ENCODE measurements around the gene COG3. TPM values are rescaled to one million over a fixed set of nuclear protein-coding genes. Genes with fewer than 3 reads are reported as not detected.
"Not testable (repeated sequence)": the region's sequence is repeated elsewhere in the genome, so short reads cannot be mapped to it uniquely, and the experiment has no call there.

The COG3 gene
- 37.8 and 39.2 TPM in 2 replicates for total RNA-seq (2014; rRNA removed; shearing (Covaris generic))
- polyA plus RNA-seq (2015; cell fraction: cytosol; rRNA removed) = 21.9 and 30.3 TPM in 2 replicates
- 72.8 and 93.5 TPM in 2 replicates for polyA plus RNA-seq (2015; cell fraction: nucleus; rRNA removed)

GRCh38 chr13:45464687-45465453, at the start of gene COG3:
COG3 (plus strand) TSS chr13:45464939; CDS start chr13:45465037, 98 bp downstream.
- in situ Hi-C loops (cut with HindIII; ENCODE audit: low pct_unique_long_range_greater_than_20kb, low sequenced_read_pairs) = no loop called here
- peak; percentile 98 for DNase-seq (ENCODE audit: low read depth, low spot score)

- in situ Hi-C loops (cut with HindIII; ENCODE audit: low pct_unique_long_range_greater_than_20kb, low sequenced_read_pairs) = no loop called here
- DNase-seq (ENCODE audit: low read depth, low spot score) = no peak
Observed at GRCh38 chr13:45415112-45415511, 49.6 kb upstream of the COG3 start.

GRCh38 chr13:45416516-45417128, 48.1 kb upstream of the COG3 start:
- in situ Hi-C loops (cut with HindIII; ENCODE audit: low pct_unique_long_range_greater_than_20kb, low sequenced_read_pairs) = no loop called here
- no peak for DNase-seq (ENCODE audit: low read depth, low spot score)

GRCh38 chr13:45417790-45418534, 46.8 kb upstream of the COG3 start, which contains the start of gene SLC25A30:
SLC25A30 (minus strand) TSS chr13:45418373; CDS start chr13:45411425, 6,948 bp downstream.
- in situ Hi-C loops (cut with HindIII; ENCODE audit: low pct_unique_long_range_greater_than_20kb, low sequenced_read_pairs) = no loop called here
- DNase-seq (ENCODE audit: low read depth, low spot score) = peak; percentile 93

GRCh38 chr13:45419389-45419788, 45.4 kb upstream of the COG3 start:
- DNase-seq (ENCODE audit: low read depth, low spot score); in situ Hi-C loops (cut with HindIII; ENCODE audit: low pct_unique_long_range_greater_than_20kb, low sequenced_read_pairs): not testable (repeated sequence)

GRCh38 chr13:45419945-45420344, 44.8 kb upstream of the COG3 start:
- no peak for DNase-seq (ENCODE audit: low read depth, low spot score)
- in situ Hi-C loops (cut with HindIII; ENCODE audit: low pct_unique_long_range_greater_than_20kb, low sequenced_read_pairs) = no loop called here

GRCh38 chr13:45422731-45423292, 41.9 kb upstream of the COG3 start:
- DNase-seq (ENCODE audit: low read depth, low spot score) = no peak
- in situ Hi-C loops (cut with HindIII; ENCODE audit: low pct_unique_long_range_greater_than_20kb, low sequenced_read_pairs) = no loop called here

- in situ Hi-C loops (cut with HindIII; ENCODE audit: low pct_unique_long_range_greater_than_20kb, low sequenced_read_pairs); DNase-seq (ENCODE audit: low read depth, low spot score): not testable (repeated sequence)
Observed at GRCh38 chr13:45426056-45426841, 38.5 kb upstream of the COG3 start.

GRCh38 chr13:45432737-45433380, 31.9 kb upstream of the COG3 start:
- DNase-seq (ENCODE audit: low read depth, low spot score) = no peak
- in situ Hi-C loops (cut with HindIII; ENCODE audit: low pct_unique_long_range_greater_than_20kb, low sequenced_read_pairs) = no loop called here

- peak; percentile 30 for DNase-seq (ENCODE audit: low read depth, low spot score)
- in situ Hi-C loops (cut with HindIII; ENCODE audit: low pct_unique_long_range_greater_than_20kb, low sequenced_read_pairs) = no loop called here
Observed at GRCh38 chr13:45433381-45433790, 31.4 kb upstream of the COG3 start.

GRCh38 chr13:45434556-45435371, 30.0 kb upstream of the COG3 start:
- DNase-seq (ENCODE audit: low read depth, low spot score) = no peak
- in situ Hi-C loops (cut with HindIII; ENCODE audit: low pct_unique_long_range_greater_than_20kb, low sequenced_read_pairs) = no loop called here

GRCh38 chr13:45436332-45436731, 28.4 kb upstream of the COG3 start:
- DNase-seq (ENCODE audit: low read depth, low spot score) = no peak

GRCh38 chr13:45436953-45437352, 27.8 kb upstream of the COG3 start:
- in situ Hi-C loops (cut with HindIII; ENCODE audit: low pct_unique_long_range_greater_than_20kb, low sequenced_read_pairs) = no loop called here
- no peak for DNase-seq (ENCODE audit: low read depth, low spot score)

More at GRCh38 chr13:45436332-45436731, 28.4 kb upstream of the COG3 start:
- in situ Hi-C loops (cut with HindIII; ENCODE audit: low pct_unique_long_range_greater_than_20kb, low sequenced_read_pairs) = no loop called here

- in situ Hi-C loops (cut with HindIII; ENCODE audit: low pct_unique_long_range_greater_than_20kb, low sequenced_read_pairs) = no loop called here
- no peak for DNase-seq (ENCODE audit: low read depth, low spot score)
Observed at GRCh38 chr13:45437947-45438346, 26.8 kb upstream of the COG3 start.

- DNase-seq (ENCODE audit: low read depth, low spot score) = no peak
- in situ Hi-C loops (cut with HindIII; ENCODE audit: low pct_unique_long_range_greater_than_20kb, low sequenced_read_pairs) = no loop called here
Observed at GRCh38 chr13:45439008-45439407, 25.7 kb upstream of the COG3 start.

All from SK-MEL-5 (cell line).